H4 (cell line): ENCODE measurements around the gene ACRBP. TPM values are rescaled to one million over a fixed set of nuclear protein-coding genes. Genes with fewer than 3 reads are reported as not detected.
"Not testable (repeated sequence)": the region's sequence is repeated elsewhere in the genome, so short reads cannot be mapped to it uniquely, and the experiment has no call there.

Experiments used
- DNase-seq: peaks from one replicate; pipeline ENCODE4 v3.0.0-alpha.2; 2015; ENCODE audit warnings: low spot score
- total RNA-seq: library from RNA; depleted of rRNA; stranded (reverse); fragments of >200 nt; shearing (Covaris generic); gene quantifications from 2 replicates; pipeline ENCODE4 v1.2.3, GENCODE V29; 2014

Gene ACRBP
- total RNA-seq, 1 experiment from 2014 or later, result not detected

DNA sequence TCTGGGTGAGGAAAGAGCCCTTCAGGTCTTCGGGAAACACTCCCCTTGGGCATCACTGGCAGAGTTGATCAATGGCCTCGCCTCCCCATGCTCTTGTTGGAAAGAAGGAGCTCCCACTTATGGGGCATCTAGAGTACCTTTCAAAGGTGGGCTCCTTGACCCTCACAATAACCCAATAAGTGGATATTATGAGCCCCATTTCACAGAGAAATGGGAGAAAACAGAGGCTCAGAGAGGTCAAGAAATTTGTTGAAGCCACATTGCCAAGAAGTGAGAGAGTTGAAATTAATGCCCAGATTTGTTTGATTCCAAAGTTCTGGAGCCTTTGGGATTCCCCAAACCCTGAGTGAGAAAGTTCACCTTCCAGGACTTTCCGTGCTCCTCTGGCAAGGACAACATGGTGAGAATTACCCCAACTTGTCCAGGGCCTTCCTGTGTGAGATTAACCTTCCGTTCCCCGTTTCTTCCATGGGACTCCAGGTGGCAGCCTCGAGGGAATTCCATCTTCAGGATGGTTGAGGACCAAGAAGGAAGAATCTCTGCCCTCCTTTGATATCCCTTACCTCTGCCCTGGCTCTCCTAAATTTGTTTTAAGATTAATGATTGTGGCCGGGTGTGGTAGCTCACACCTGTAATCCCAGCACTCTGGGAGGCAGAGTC lies 32.6 kb downstream of the ACRBP start:
- DNase-seq, result peak; percentile 53

DNA sequence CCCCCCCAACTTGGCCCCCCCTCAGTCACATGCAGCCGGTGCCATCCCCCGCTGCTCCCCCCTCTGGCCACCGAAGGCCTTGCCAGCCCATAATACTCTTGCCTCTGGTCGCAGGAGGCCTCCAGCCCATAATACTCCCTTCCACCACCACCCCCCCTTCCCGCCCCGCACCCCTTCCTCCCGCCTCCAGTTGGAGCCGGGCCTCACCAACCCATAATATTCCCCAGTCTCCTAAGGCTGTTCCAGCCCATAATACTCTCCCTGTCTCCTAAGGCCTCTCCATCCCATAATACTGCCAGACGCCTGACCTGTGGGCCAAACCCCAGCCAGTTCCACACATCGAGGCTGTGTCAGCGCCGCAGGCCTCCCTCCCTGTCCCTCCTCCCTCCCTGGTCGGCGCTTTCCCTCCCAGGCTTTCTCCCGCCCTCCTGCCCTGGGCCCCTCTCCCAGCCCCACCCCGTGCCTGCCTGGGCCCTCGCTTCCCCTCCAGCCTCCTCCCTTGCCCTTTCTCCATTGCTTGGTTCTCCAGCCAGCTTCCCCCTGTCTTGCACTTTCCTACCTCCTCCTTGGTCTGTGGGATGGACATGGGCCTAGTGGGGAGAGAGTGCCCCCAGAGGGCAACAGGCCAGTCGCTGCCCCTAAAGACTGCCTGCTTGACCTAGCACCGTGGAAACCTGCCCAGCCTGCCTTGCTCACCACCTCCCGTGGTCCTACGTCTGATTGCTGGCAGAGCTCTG lies 33.3 kb downstream of the ACRBP start:
- DNase-seq, result peak; percentile 100

DNA sequence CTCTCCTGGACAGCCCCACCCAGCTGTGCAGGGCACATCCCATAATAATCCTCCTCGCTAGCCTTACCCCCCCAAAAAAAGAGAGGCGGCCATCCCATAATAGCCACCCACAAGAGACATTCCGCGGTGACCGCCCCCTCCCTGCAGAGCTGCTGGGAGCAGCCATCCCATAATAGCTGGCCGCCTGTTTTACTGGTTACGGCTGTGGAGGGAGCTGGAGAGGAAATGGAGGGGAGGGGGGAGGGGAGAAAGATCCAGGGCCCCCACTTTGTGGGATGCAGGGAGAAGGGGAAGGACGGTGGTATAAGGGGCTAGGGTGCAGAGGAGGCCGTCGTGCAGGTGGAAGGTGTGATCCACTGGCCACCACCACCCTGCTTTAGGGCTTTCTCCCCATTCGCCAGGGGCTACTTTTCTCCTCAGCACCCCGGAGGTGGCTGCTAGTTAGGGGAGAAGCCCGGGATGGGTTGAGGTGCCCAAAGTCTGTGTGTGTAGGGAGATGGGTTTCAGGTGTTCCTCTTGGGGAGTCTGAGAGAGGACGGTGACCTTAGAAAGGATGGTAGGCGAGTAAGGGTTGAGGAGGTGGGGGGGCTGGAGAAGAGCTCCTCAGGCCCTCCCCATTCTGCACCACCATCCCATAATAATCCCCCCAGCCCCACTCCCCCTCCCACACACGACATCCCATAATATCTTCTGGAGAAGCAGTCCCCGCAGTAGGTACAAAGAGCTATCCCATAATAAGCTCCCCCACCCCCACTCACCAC lies 34.0 kb downstream of the ACRBP start:
- peak; percentile 93 for DNase-seq

DNA sequence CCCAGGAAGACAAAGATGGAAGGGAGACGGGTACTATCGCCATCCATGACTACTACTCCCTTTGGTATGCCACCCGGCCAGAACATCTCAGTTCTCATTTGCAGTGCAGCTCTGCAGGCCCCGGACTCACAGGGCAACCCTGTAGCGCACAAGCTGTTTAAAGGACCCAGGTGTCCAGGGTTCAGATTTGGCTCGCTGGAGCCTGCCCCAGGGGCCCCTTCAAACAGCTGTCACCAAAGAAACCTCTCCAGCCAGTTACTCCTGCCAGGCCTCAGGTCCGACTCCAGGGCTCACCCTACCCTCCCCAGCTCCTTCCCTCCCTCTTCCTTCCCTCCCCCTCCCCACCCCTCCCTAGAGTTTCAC lies 34.6 kb downstream of the ACRBP start:
- no peak for DNase-seq

DNA sequence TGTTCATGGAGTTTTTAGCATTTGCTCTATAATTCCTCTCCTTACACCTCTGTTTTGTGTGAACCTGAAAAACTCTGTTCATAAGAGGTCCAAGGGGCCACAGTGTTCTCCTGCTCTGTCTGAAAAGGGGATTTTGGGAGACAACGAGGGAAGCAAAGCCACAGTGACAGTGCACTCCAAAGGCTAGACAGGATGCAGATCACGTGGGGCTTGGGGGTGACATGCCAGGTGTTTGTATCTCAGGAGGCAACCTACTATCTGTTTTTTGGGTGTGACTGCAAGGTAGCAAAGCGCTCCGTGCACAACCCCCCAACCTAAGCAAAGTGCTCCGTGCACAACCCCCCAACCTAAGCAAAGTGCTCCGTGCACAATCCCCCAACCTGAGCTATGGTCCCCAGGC lies 35.0 kb downstream of the ACRBP start:
- DNase-seq, result no peak

DNA sequence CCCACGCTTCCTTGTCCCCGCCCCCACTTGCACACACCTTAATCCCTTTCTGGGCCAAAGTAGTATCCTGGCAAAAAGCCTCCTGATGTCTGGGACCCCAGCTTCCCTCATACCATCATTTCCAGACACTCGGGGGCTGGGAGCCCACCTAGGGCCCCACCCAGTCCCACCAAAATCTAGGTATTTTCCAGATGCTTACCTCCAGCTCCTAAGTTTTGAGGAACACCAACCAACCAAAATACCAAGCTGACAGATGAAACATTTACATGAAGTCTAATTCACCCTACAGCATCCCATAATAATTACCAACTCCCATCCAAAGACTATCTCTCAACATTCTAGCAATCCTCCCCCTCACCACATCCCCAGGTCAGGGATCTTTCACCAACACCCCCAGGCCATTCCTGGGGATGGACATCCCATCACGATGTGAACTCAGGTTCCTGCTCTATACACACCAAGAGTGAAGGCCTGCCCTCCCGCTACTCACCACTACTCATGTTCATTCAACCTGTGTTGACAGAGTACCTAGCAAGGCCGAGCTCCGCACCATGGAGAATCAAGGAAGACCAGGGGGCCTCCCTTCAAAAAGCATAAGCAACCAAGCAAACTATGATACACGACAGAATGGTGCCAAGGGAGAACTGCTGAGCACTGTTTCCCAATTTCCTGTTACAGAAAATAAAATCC lies 38.5 kb downstream of the ACRBP start:
- no peak for DNase-seq

DNA sequence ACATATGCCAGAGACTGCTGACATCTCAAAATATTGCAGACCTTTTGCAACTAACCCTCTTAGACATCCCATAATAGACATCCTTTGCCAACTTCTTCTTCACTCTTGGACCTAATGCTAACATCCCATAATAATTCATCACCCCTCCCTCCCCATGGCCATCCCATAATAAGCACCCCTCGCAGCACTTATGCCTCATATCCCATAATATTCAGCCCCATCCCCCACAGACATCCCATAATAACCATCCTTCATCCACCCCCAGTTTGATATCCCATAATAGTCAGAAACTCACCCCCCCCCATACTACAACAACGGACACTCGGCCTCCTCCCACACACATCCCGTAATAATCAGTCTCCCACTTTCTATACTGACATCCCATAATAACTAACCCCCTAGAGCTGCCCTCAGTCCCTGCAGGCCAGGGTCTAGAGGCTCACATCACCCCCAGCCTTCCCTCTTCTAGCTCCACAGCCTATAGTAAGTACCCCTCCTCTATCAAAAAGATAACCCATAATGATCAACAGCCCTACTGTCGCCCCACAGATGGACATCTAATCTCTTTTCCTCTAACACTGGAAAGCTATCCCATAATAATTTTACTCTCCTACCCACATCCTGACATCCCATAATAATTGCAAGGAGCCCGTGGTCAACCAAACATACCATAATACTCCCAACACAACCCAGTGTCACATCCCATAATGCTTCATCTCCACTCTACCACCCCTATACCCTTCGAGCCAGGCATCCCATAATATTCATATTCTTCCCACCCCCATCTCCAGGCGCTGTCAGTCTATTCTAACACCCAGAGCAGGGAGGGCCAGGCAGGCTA lies 39.3 kb downstream of the ACRBP start:
- DNase-seq, result peak; percentile 87

DNA sequence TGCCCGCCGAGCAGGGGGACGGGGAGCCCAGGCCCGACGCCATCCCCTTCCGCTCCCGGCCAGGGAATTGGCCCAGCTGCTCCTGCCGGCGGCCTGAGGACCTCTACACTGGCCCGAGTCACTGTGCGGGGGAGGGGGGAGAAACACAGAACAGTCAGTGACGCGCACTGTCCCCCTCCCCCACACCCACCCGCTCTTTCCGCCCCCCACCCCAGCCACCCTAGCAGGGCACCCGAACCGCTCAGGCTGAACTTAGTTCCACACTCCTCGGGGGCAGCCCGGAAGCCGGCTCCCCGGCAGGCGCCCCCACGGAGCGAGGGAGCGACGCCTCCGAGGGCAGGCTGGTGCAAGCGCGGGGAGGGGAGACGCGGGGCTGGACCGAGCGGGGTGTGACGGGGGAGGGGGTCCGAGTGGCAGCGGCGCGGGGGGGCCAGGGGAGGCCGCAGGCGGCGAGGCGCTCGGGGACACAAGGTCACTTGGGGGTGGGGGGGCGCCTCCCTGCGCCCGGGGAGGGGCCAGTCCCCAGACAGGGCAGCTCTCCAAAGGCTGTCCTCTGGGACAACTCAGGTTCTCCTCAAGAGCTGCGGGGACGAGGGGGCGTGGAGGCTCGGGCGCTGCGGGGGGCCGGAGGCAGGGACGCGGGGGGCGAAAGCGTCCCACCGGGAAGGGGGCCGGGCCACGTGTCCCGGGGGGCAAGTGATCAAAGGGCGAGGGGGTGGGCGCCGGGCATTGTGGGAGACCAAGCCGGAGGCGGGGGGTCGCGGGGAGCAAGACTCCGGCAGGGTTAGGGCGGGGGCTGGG lies 40.7 kb downstream of the ACRBP start:
- no peak for DNase-seq

DNA sequence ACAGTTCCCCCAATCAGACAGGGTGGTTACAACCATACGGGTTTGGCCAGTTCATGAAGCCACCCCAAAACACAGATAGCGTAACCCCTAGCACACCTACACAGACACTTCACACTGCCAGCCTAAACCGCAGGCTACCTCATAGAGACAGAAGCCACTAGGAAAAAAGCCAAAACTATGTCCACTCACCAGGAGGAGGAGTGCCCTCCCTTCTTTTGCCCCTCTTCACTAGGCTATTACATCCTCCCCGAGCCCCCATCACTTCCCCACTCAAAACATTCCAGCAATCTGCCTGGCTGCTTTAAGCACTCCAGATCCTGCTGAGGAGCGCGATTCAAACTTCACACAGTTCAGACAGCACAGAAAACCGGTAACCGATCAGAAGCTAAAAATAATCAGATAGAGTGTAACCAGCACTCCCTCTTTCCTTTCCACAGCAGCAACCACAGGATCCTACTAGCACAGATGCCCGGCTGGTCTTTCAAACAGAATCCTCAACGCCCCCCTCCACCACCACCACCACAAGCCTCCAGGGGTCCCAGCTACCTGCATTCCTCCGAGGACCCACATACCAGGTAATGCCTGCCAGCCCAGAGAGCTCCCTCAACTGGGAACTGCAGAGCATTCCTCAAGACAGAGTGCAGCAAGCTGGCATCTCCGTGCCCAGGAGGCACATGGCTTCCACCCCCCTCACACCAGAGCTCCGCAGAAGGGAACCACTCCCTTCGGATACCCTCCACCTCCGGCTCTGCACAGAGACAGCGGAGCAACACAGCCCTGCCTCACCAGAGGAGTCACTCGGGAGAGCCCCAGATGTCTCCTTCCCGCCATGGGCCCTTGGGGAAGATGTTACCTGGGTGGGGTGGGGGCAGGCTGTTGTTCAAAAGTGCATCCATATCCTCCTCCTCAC lies 41.6 kb downstream of the ACRBP start:
- DNase-seq, result no peak

DNA sequence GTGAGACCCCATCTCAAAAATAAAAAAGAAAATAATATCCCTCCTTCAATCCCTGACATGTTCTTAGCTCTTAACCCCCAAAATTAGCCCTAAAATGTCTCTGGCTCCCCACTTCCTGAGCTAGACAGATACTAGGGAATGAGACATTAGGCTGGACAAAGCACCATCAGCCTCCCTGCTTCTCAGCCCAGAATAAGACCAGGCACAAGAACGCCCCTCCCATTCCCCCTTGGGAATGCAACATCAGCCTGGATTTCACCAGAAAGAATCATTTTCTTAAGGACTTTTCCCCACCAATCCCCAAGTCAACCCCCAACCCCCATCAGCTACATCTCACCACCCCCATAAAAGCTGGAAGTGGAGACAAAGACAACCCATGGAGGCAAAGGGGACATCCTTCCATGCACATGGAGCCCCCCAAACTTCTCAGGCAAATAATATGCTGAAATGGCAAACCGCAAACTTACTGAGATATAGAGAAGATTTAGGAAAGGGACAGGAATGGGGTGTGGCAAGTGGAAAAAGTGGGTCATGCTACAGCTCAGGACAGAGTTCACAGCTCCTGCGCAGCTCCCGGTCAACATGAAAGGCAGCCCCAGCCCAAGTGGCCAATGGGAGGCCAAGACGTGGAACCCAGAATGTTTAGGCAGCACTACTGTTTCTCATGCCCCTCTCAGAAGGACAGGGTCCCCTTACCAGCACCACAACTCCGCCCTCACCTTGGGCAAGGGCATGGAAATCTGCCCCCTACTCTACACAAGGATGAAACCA lies 42.8 kb downstream of the ACRBP start:
- DNase-seq, result no peak

DNA sequence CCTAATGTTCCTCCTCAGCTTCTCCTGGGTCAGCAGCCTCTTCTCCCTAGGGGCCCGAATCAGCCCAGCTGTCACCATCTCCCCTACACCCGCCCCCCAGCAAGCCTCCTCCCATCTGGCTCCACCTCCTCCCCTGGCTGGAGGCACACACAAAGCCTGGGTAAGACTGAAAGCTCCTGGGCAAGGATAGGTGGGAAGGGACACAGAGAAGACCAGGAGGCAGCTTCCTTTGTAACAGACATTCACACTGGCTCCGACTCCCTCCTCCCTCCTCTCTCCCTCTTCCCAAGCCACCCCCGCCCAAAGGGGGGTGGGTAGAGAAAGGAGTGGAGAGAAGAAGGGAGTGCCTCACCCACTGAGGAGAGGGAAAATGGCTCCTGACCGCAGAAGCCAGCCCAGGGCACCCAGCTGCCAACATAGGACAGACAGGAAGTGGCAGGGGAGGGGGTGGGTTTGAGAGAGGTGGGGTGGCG lies 44.1 kb downstream of the ACRBP start:
- DNase-seq, result peak; percentile 88

DNA sequence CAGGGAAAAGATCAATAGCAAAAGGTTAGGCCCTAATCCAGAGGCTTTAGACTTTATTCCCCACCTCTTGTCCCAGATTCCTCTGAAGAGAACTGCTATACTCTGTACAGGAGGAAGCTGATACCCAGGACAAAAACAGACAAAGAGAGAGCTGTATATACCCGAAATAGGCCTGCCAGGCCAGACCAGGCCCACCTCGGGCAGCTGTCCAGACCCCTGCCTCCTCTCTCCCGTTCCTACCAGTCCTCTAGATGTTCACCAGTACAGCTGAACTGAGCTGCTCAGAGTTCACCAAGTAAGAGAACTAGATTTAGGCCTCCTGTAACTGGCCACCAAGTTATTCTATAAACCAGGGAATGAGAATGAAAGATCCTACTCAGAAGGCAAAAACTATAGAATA lies 44.7 kb downstream of the ACRBP start:
- no peak for DNase-seq

DNA sequence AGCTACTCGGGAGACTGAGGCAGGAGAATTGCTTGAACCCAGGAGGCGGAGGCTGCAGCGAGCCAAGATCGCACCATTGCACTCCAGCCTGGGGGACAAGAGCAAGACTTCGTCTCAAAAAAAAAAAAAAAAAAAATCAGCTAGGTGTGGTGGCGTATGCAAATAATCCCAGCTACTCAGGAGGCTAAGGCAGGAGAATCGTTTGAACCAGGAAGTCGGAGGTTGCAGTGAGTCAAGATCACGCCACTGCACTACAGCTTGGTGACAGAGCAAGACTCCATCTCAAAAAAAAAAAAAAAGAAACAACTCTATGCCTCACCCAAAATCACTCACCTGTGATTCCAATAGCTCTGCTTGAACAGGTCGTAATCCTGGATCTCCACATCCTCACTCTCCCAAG lies 51.6 kb downstream of the ACRBP start:
- DNase-seq, result not testable (repeated sequence)

DNA sequence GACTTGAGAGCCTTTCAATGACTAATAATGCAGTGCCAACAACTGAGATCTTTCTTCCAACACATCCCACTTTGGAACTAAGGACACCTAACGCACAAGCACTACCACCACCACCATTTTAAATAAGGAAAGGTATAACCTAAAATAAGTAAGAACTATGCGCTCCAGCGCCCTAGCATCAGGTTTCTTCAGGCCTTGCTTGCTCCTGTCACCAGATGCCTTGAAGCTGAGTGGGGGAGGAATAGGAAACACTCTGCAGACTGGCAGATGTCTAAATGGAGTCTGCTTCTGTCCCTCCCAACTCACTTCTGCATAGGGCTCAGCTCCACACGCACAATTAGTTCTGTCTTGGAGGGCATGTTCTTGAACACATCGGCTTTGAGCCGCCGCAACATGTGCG lies 55.1 kb downstream of the ACRBP start:
- no peak for DNase-seq
